Measurements from ENCODE around the gene CHRDL1.
"Not testable (repeated sequence)": the region's sequence is repeated elsewhere in the genome, so short reads cannot be mapped to it uniquely, and the experiment has no call there.

CHRDL1 gene

DNA sequence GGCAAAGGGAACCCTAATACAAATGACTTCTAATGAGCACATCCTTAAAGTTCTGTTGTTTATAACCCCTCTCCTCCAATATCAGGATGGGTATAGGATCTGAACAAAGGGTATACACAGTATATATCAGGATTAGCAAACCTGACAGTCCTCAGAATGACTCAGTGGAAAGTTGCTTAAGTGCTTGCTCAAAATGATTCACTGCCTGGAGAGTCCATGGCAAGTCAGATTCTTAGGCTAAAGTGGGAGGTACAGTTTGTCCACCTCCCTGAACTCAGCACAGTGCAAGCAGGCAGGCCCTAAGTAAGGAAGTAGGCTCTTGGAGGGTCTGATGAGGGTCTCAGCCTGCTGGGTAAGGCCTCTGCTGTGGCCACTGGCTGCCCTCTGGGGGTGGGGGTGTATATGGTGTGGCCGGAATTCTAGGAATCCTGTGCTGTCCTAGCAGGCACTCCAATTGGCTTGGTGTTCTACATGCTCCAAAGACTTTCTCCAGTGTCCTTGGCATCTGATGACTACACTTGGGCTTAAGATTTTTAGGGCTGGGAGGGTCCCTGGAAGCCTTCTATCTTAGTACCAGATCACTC, 54.3 kb downstream of the CHRDL1 start:
- DNase-seq, result no peak

GRCh38 chrX:110734894-110735541, 60.6 kb downstream of the CHRDL1 start:
- DNase-seq, result no peak

DNA sequence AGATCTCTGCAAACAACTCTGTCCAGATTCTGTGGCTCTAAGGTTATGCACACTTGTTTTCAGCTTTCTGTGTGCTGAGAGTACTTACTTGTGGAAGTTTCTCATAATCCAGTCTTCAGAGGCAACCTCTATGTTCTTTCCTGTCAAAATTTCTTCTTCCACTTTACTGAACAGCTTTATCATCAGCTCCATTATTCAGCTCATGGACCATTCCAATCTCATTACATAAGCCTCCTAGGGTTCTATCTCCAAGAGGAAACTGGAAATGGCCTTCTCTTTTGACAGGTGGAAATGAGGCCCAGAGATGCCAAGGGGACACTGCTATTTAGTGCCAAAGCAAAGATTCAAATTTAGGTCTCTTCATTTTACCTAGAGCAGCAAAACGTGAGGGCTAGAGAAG, 61.3 kb downstream of the CHRDL1 start:
- DNase-seq, result no peak

DNA sequence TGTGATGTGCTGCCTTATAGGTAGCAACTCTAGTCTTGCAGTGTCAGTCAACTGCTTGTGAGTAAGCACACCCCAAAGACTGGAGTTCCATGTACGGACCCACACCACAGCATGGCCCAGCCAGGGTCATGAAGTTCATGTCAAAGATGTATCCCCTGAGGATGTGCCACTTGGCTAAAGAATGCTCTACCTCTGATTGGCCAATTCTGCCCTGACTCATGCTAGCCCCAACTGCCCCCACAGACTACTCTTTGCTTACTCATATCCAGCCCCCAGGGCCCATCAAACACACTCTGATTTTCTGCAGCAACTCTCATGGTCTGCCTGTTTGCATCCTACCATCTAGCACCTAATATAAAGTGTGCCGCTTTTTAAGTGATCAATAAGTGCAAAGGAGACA, 62.5 kb downstream of the CHRDL1 start:
- no peak for DNase-seq

- DNase-seq, result no peak
Measured at GRCh38 chrX:110732266-110732665, 63.4 kb downstream of the CHRDL1 start.

- no peak for DNase-seq
Measured at GRCh38 chrX:110723844-110724243, 71.8 kb downstream of the CHRDL1 start.

DNA sequence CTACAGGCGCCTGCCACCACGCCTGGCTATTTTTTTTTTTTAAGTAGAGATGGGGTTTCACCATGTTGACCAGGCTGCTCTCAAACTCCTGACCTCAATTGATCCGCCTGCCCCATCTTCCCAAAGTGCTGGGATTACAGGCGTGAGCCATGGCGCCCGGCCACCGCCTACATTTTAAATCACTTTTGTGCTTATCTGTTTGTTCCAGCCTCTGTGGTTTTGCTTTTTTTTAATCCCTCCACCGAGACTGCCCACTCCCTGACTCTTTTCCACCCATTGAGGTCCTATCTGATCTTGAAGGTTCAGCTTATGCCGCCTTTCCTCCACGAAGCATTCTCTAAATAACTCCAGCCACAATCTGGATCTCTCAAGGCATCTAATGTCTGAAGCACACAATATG, 73.5 kb downstream of the CHRDL1 start:
- DNase-seq, result no peak

DNA sequence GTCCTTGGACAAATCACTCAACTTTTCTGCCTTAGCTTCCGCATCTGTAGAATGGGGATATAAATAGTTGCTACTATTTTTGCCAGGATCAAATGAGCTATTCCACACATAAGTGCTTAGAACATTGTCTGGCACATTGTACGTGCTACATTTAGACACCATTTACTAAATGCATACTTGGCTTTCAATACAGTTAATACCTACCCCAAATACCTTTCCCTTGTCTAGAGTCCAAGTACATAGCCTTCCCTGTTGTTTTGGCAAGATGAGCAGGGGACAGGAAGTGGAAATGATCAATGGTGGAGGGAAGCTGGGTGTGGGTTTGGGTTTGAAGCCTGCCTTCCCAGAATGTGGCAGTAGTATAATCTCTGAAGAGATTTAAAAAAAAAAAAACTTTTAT, 82.0 kb downstream of the CHRDL1 start:
- no peak for DNase-seq

- no peak for DNase-seq
Measured at GRCh38 chrX:110706446-110706845, 89.2 kb downstream of the CHRDL1 start.

- DNase-seq, result no peak
Measured at GRCh38 chrX:110703641-110704040, 92.0 kb downstream of the CHRDL1 start.

GRCh38 chrX:110699109-110699508, 96.5 kb downstream of the CHRDL1 start:
- DNase-seq, result no peak

GRCh38 chrX:110698696-110699095, 96.9 kb downstream of the CHRDL1 start:
- DNase-seq, result no peak

- no peak for DNase-seq
Measured at GRCh38 chrX:110692866-110693265, 102.8 kb downstream of the CHRDL1 start.

DNA sequence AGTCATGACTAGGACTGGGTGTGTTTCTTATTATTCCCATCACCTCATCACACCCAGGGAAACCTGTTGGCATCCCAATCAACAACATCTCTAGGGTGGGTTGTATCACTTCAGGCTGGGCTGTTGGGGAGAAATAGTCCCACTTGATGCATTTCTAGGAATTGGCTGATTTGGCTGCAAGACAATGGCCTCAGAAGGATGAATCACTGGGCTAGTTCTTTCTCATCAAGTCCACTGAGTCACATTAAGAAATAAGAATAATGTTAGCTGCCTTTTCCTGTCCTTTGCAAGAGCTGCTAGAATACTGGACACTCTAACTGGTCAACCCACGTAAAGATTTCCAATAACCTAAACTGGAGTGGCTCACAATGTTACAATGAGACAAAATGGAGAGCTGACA, 104.2 kb downstream of the CHRDL1 start:
- DNase-seq, result no peak

- no peak for DNase-seq
Measured at GRCh38 chrX:110684653-110685052, 111.0 kb downstream of the CHRDL1 start.

DNA sequence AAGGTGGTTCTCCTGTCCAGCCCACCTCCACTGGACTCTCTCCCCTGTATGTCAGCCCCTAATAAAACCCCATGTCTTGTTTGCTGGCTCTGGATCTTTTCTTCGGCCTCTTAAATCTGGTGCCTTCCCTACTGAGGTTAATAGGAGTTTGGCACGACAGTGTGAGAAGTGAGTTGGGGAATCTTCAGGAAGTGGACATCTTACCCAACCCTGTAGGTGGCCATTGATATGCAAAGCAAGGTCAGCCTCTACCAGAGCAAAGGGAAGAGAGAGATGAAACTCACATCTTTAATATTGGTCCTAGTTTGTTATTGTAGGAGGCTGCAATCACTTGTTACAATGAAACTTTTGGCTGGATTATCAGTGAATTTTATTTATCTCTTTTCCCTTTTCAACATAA, 111.7 kb downstream of the CHRDL1 start:
- DNase-seq, result no peak

GRCh38 chrX:110678591-110678990, 117.0 kb downstream of the CHRDL1 start:
- no peak for DNase-seq

- no peak for DNase-seq
Measured at GRCh38 chrX:110675886-110676285, 119.7 kb downstream of the CHRDL1 start.

- no peak for DNase-seq
Measured at GRCh38 chrX:110671068-110671803, 124.4 kb downstream of the CHRDL1 start.

DNA sequence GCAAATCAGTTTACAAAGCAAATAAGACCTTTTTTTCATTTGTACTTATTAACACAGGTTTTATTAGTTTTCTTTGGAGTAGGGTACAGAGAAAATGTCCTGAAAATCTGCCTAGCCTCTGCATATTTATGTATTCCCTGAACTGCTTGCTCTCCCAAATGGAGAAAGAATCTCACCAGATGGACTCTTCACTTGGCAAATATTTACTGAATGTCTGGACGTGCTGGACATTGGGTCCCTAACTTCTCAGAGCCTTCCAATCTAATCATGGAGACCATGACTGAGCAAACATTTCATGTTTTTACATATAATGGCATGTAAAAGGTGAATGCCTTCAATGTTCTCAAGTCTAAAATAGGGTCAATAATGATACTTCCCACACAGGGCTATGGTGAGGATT, 126.0 kb downstream of the CHRDL1 start:
- DNase-seq, result no peak

DNA sequence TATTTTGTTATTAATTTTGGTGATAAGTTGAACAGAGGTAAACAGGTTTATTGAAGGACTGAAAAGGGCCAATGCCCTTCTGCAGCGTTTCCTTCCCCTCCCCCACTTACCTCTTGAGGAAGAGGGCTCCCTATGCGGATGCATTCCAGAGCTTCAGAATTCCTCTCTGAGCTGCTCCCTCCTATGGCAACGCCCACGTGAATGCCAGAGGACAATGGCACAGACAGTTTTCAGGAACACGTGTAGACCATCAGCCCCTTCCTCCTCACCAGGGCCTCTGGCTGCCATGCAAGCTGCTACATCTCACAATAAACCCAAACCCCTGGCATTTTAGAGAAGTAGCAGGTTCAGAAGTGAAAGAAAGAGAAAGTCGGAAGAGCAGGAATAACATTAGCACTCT, 127.9 kb downstream of the CHRDL1 start:
- DNase-seq, result no peak

- DNase-seq, result peak; percentile 15 to 18
Measured at GRCh38 chrX:110665223-110666002, 130.2 kb downstream of the CHRDL1 start.

- DNase-seq, result no peak
Measured at GRCh38 chrX:110657073-110657472, 138.5 kb downstream of the CHRDL1 start.

DNA sequence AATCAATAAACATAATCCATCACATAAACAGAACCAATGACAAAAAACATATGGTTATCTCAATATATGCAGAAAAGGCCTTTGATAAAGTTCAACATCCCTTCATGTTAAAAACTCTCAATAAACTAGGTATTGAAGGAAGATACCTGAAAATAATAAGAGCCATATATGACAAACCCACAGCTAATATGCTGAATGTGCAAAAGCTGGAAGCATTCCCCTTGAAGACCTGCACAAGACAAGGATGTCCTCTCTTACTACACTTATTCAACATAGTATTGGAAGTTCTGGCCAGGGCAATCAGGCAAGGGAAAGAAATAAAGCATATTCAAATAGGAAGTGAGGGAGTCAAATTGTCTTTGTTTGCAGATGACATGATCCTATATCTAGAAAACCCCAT, 141.3 kb downstream of the CHRDL1 start:
- not testable (repeated sequence) for DNase-seq
